HUES64 (cell line): ENCODE results near the gene PRCD.
A peak's percentile ranks its signal among the peaks of the same experiment; 100 is the strongest.
"Not testable (repeated sequence)": the region's sequence is repeated elsewhere in the genome, so short reads cannot be mapped to it uniquely, and the experiment has no call there.

Experiments used
- H3K27ac ChIP-seq: 2 replicates; pipeline ENCODE4 v1.7.0; 2013; ENCODE audit warnings: low read depth, low read length, inconsistent platforms
- H3K27me3 ChIP-seq: 2 replicates; pipeline ENCODE4 v1.6.1; 2013; ENCODE audit warnings: mild to moderate bottlenecking, low read length; ENCODE audit not compliant: insufficient read depth
- H3K36me3 ChIP-seq: 2 replicates; pipeline ENCODE4 v1.6.1; 2013; ENCODE audit warnings: mild to moderate bottlenecking, low read length; ENCODE audit not compliant: insufficient read depth
- H3K4me1 ChIP-seq: 2 replicates; pipeline ENCODE4 v1.6.1; 2013; ENCODE audit warnings: mild to moderate bottlenecking, low read length, moderate library complexity; ENCODE audit not compliant: insufficient read depth
- H3K4me3 ChIP-seq: 2 replicates; pipeline ENCODE4 v1.5.1; 2013; ENCODE audit warnings: mild to moderate bottlenecking, low read length, moderate library complexity
- H3K9ac ChIP-seq: 2 replicates; pipeline ENCODE4 v1.6.1; 2013; ENCODE audit warnings: mild to moderate bottlenecking, low read depth, low read length
- H3K9me3 ChIP-seq: 2 replicates; pipeline ENCODE4 v1.6.1; 2013; ENCODE audit warnings: low read depth, low read length; ENCODE audit not compliant: insufficient read depth
- WGBS: fragments of 150-250, 120-280 bp; methylation state at CpG from one replicate; pipeline ENCODE4 v1.1.7; 2013; ENCODE audit warnings: missing lambda C conversion rate; 5-methylcytosine and 5-hydroxymethylcytosine counted together

The PRCD gene

DNA sequence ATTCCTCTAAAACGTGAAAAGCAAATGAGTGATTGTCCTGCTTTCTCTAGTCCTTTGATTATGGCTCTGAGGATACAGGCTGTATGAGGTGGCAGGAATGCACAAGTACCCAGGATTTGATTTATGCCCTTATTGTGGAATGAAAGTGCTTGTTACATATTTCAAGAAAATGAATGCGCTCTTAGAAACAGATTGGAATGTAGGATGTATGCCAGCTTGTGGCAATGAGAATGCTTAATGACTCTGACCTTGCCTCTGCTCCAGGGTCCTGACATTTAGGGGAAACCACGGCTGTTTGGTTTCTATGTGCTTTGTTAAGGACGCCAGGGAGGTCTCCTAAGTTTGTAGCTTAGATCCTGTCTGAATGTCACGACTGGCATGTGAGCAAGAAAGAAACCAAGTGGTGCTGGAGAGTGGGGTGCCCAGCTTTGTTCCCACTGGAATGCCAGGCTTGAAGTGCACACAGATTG is 22.0 kb downstream of the PRCD start:
- Histone ChIP-seq H3K4me1 (peaks cover 8% of the 10 kb centered on the region; the same call in 1 of the 2 replicates), H3K27ac (no peak overlapping the region), H3K9me3 (no peaks in the 10 kb centered on the region), H3K36me3 (peaks cover 73% of the 10 kb centered on the region), H3K27me3 (no peaks in the 10 kb centered on the region), H3K9ac (peak overlapping the region; percentile 21; the same call in 1 of the 2 replicates), H3K4me3 (no peak overlapping the region)
- WGBS = 89% methylated on average over 5 of the region's 5 CpGs

DNA sequence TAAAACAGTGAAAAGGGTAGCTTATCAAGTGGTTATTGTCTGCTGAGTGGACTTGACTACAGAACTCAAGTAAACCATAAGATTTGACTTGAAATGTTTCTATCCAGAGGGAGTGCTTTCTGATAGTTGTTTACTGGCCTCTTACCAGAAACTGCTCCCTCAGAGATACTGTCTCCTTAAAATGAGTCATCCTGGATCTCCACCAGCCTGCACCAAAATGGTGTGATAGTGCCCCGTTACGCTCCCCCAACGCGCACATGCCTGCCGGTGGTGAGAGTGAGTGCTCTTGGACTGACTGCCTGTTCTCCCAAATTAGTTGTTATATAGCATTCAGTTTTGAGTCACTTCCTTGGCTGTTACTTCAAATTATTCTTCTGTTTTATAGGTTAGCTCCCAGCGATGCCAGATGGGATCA is 22.9 kb downstream of the PRCD start:
- Histone ChIP-seq H3K4me1 (peaks cover 12% of the 10 kb centered on the region; the same call in 1 of the 2 replicates), H3K27me3 (no peaks in the 10 kb centered on the region), H3K9me3 (no peaks in the 10 kb centered on the region), H3K9ac (no peak overlapping the region), H3K36me3 (peaks cover 75% of the 10 kb centered on the region), H3K4me3 (no peak overlapping the region), H3K27ac (no peak overlapping the region)
- WGBS = 97% methylated on average over 6 of the region's 6 CpGs

DNA sequence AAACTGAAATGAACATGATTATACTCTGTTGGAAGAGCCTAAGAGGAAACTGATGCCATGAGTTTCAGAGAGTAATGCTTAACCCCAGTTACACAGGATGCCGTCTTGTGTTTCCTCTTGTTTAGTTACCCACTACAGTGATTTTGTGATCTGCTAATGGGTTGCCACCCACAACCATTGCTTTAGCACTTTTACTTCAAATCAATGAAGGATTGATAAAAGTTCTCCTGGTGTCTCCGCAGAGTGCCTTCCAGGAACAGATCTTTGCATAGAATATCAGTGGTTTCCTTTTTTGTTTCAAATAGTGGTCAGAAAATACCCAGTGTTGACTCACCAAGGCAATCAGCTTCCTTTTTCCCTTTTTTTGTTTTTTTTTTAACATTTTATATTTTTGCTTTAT is 23.5 kb downstream of the PRCD start:
- H3K9me3 ChIP-seq, H3K4me3 ChIP-seq, H3K27me3 ChIP-seq, H3K27ac ChIP-seq, H3K9ac ChIP-seq: not testable (repeated sequence)
- WGBS = 90% methylated on average over 2 of the region's 2 CpGs
- peaks cover 75% of the 10 kb centered on the region for H3K36me3 ChIP-seq
- H3K4me1 ChIP-seq = peaks cover 15% of the 10 kb centered on the region; the same call in 1 of the 2 replicates

DNA sequence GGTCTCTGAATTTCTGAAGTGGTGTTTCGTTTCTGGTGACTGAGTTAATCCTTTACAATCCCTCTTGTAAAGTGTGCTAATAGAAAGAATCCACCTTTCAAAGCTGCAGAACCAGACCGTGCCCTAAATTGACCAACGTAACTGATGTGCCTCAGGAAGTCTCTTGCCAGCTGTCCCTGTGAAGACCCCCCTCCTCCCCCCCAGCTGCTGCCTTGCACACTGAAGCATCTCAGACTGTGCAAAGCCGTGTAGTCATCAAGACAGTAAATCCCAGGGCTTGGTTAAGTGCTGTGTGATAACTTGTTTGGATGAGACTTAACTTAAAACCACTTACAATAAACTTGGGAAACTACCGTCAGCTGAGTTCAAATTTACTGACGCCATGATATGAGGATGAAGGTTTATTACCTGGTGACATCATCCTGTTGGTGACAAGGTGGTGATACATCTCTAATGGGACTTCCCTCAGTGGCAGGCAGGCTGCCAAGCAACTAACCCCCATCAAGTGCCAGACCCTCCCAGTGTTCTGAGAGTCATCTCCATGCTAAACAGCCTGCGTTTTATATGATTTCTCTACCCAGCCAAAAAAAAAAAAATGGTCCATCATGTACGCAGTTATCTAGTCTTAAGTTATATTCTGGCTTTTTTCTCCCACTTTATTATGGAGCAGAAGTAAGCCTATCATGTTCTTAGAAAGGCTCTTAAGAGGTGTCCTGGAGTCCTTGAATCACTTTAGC is 25.3 kb downstream of the PRCD start:
- H3K27me3 ChIP-seq, H3K9me3 ChIP-seq, H3K27ac ChIP-seq, H3K4me3 ChIP-seq, H3K9ac ChIP-seq: not testable (repeated sequence)
- Histone ChIP-seq H3K36me3 (peaks cover 57% of the 10 kb centered on the region), H3K4me1 (peaks cover 17% of the 10 kb centered on the region; the same call in 1 of the 2 replicates)
- WGBS = 81% methylated on average over 7 of the region's 8 CpGs

DNA sequence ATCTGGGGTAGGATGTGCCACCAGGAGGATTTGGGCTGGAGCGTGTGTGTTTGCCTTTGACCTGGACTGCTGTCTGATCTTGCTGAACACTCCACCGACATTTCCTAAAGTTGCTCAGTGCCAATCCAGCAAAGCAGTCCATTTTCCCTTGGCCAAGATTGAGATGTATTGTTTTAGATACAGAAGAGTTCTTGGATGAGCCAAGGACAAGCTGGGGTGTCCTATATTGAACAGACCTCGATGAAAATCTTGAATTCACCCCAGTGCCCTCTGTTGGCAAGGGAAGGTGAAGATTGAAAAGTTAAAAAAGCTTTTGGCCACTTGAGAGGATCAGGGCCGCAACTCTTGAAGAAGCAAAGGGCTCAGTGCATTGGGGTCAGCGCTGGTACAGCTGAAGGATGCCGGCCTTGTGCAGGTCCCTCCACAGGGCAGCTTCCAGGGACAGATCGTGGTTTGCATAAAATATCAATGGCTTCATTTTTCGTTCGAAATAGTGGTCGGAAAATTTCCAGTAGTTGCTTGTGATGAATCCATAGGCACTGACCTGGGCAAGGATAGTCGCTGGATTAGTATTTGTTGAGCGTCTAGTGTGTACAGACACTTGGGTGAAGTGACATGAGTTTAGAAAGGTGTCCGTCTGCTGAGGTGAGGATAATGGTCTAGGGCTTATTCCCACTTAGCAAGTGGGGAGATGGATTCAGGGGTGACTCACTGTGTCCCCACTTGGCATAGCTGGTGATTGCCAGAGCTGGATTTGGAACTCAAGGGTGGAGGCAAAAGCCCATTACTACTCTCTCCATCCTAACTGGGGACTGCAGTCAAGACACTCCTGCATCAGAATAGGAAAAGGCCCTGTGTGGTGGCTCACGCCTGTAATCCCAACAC is 26.1 kb downstream of the PRCD start:
- Histone ChIP-seq H3K27me3 (no peaks in the 10 kb centered on the region), H3K9ac (no peak overlapping the region), H3K27ac (0 out of 2 replicates have a peak overlapping the region, but pooled peaks have one; percentile 11), H3K36me3 (peaks cover 48% of the 10 kb centered on the region), H3K4me3 (no peak overlapping the region), H3K9me3 (no peaks in the 10 kb centered on the region), H3K4me1 (0 out of 2 replicates have a peak, but pooled peaks cover 15% of the 10 kb centered on the region)
- 94% methylated on average over 14 of the region's 14 CpGs for WGBS

DNA sequence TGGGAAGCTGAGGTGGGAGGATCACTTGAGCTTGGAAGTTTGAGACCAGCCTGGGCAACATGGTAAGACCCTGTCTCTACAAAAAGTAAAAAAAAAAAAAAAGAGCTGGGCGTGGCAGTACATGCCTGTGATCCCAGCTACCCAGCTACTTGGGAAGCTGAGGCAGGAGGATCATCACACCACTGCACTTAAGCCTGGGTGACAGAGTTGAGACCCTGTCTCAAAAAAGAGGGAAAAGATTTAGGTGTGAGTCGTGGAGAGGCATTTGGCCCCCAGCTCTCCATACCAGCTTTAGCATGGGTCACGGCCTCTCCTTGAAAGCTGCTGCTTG is 26.7 kb downstream of the PRCD start:
- H3K4me1 ChIP-seq = 0 out of 2 replicates have a peak, but pooled peaks cover 15% of the 10 kb centered on the region
- no peak overlapping the region for H3K9ac ChIP-seq
- no peaks in the 10 kb centered on the region for H3K27me3 ChIP-seq
- no peak overlapping the region for H3K4me3 ChIP-seq
- peaks cover 42% of the 10 kb centered on the region for H3K36me3 ChIP-seq
- no peak overlapping the region for H3K27ac ChIP-seq
- H3K9me3 ChIP-seq = no peaks in the 10 kb centered on the region
- WGBS = 61% methylated on average over 3 of the region's 3 CpGs

DNA sequence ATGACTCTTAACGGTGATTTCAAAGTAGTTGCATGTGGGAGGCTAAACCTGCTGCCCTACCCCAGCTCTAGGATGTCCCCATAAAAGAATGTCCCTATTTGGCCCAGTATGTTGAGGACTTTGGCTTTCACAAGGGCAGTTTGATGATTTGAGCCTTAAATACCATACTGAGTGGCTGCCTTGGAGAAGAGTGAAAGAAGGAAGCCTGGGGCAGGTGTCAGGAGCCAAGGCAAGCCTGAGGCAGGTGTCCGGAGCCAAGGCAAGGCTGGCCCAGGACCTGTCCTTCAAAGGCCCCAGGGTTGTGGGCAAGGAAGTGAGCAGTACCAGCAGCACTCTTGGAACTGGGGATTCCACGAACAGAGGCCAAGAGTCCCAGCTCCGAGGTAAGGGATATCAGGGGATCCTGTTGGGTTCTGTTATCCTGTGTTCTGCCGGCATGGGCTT is 27.2 kb downstream of the PRCD start:
- Histone ChIP-seq H3K27ac (no peak overlapping the region), H3K36me3 (peaks cover 38% of the 10 kb centered on the region), H3K9ac (no peak overlapping the region), H3K4me1 (0 out of 2 replicates have a peak, but pooled peaks cover 15% of the 10 kb centered on the region), H3K9me3 (no peaks in the 10 kb centered on the region), H3K27me3 (no peaks in the 10 kb centered on the region), H3K4me3 (no peak overlapping the region)
- 82% methylated on average over 5 of the region's 5 CpGs for WGBS

DNA sequence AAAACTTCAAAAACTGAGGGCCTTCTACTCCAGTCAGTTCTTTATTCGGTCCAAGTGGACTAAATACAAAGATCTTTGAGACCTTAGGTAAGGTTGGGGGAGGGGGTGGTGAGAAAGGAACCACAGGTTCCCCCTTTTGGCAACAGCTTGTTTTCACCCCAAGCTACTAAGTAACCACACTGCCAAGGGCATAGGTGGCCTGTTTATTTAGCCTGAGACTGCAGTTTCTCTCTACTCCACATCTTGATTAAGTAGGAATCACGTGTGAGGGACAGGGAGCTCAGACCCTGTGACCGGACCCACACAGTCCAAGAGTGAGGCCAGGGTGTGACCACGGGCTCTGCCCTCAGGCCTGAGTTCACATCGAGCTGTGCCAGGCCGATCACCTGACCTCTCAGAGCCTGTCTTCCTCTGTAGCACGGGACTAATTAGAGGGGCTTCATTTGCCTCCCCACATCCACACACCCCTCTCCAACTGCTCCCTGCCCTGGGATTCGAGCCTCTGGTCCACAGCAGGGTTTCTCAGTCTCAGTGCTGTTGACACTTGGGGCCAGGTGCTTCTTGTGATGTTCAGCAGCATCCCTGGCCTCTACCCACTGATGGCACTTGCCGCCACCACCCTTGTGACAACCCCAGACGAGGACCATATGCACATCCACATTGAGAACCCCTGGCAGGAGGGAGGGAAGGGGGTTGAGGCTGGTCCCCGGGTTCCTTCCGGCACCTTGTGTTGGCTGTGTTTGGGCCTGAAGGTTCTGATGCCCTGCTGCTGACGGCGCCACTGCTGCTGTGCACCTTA is 28.0 kb downstream of the PRCD start:
- H3K36me3 ChIP-seq = peaks cover 32% of the 10 kb centered on the region
- no peak overlapping the region for H3K4me3 ChIP-seq
- H3K4me1 ChIP-seq = 0 out of 2 replicates have a peak, but pooled peaks cover 15% of the 10 kb centered on the region
- H3K9me3 ChIP-seq = no peaks in the 10 kb centered on the region
- no peaks in the 10 kb centered on the region for H3K27me3 ChIP-seq
- WGBS = 83% methylated on average over 13 of the region's 14 CpGs
- peak overlapping the region; percentile 29; the same call in 1 of the 2 replicates for H3K27ac ChIP-seq
- no peak overlapping the region for H3K9ac ChIP-seq

DNA sequence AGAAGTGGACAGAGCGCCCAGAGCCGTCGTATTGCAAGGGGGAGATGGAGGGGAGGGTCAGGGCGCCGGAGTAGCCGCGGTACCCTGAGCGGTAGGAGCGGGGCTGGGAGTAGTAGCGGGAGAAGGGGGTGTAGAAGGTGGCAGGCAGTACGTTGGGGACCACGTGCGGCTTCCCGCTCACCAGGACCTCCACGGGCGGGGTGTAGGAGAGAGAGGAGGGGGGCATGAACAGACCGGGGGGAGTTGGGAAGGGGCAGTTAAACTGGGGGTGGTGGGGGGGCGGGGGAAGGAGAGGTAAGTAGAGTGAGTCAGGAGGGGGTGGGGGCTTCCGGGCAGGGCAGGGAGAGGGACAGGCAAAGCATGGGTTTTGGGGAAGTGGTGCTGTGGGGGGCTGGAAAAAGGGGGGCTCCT is 29.0 kb downstream of the PRCD start:
- H3K9me3 ChIP-seq = no peaks in the 10 kb centered on the region
- H3K9ac ChIP-seq = no peak overlapping the region
- H3K4me3 ChIP-seq = no peak overlapping the region
- H3K27me3 ChIP-seq = no peaks in the 10 kb centered on the region
- H3K36me3 ChIP-seq = peaks cover 26% of the 10 kb centered on the region
- 59% methylated on average over 19 of the region's 19 CpGs for WGBS
- H3K4me1 ChIP-seq = 0 out of 2 replicates have a peak, but pooled peaks cover 15% of the 10 kb centered on the region
- H3K27ac ChIP-seq = no peak overlapping the region

DNA sequence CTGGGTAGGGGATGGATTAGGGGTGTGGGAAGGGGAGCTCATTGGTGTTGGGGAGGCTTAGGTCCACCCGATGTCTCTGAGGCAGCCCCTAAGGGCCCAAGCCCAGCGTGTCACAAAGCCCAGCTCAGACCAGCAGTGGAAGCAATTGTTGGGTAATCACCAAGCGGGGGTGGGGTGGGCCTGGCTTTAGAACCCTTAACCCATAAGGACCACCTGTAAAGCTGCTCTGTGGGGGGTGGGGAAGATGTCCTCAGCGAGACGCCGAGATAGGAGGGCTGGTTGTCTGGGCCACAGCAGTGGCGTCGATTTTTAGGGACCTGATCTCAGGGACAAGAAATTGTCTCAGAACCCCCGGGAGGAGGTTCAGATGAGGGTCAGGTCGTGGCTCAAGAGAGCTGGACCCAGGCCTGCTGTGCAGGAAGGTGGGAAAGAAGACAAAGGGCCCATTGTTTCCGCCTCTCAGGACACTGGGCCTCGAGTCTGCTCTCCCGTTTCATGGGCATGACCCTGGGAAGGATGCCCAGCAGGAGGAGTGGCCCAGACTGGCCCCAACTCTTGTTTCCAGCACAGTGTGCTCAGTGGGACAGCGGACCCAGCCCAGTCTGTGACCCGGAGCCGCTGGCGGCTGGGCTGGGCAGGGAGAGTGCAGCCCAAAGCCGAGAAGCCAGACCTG is 29.9 kb downstream of the PRCD start:
- Histone ChIP-seq H3K4me3 (no peak overlapping the region), H3K27me3 (no peaks in the 10 kb centered on the region), H3K9ac (no peak overlapping the region), H3K27ac (no peak overlapping the region), H3K36me3 (peaks cover 21% of the 10 kb centered on the region), H3K9me3 (no peaks in the 10 kb centered on the region), H3K4me1 (0 out of 2 replicates have a peak, but pooled peaks cover 15% of the 10 kb centered on the region)
- 52% methylated on average over 18 of the region's 18 CpGs for WGBS
